ENCODE results near the gene FOXP4. TPM values are rescaled to one million over a fixed set of nuclear protein-coding genes. Genes with fewer than 3 reads are reported as not detected.
A peak's percentile ranks its signal among the peaks of the same experiment; 100 is the strongest.

FOXP4 gene
- total RNA-seq, 1 donor from 2014 or later = 21.6 TPM

DNA sequence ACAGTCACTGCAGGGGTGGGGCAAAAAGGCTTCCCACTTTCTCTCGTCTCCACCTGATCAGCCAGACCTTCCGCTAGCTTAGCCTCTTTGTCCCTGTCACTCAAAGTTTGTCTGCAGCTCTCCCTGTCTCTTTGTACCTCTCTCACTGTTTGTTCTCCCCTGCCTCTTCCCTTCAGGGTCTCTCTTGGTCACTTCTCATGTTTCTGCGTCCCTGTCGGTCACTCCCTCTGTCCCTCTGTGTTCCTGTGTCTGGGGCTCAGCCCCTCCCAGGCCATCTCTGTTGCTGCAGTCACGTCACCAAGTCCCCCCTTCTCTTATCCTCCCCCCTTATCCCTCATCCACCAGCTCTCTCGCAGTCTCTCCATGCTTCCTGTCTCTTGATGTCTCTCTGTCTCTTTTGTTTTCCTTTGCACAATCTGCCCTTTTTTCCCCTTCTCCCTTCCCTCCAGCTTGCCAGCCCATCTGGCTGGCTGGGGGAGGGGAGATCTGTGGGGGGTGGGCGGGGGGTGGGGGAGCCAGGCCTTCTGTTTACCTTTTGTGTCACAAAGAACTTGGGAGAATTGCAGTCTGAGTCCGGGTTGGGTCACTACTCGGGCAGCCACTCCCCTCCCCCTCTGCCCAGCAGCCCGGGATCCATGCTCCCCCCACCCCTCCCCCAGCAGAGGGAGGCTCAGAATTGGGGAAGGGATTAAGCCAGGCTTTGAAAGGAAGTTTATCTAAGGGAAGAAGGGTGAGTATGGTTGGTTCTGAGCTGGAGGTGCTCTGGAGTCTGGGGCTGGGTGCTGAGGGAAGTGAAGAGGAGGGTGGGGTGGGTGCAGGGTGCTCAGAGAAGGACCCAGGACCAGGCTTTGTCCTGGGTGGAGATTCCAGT lies 32.3 kb downstream of the FOXP4 start:
- no peak overlapping the region for H3K27ac Mint-ChIP-seq
- intact Hi-C loops (cut with micrococcal nuclease) = no loop called here
- H3K36me3 Mint-ChIP-seq (ENCODE audit: low read depth) = no peaks in the 10 kb centered on the region
- no peak for DNase-seq (ENCODE audit: low spot score)
- H3K4me3 Mint-ChIP-seq = no peak overlapping the region
- no peaks in the 10 kb centered on the region for H3K4me1 Mint-ChIP-seq (ENCODE audit: low read depth)
- H3K9me3 Mint-ChIP-seq = no peaks in the 10 kb centered on the region
- H3K27me3 Mint-ChIP-seq (ENCODE audit: insufficient read depth) = no peaks in the 10 kb centered on the region

DNA sequence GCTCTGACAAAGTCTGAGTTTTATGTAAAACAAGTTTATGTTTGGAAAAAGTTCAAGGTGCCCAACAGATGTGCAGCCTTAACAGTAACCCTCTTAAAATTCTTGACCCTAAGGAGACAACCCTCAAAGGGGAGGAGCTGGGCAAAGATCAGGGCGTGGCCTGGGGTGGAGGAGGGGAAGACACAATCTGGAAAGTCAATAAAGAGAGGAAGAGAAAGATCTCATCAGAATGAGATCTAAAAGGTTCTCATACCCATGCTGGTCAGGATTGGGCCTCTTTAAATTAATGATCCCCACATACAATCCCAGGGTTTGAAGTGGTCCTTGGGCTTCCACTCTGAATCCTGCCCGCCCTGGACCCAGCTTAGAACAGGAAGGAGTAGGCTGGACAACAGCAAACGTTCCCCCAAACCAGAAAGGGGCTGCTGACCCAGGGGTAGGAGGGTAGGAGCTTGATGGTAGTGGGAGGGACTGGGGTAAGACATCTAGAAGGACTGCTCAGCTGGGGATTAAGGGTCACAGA lies 33.0 kb downstream of the FOXP4 start:
- Mint-ChIP-seq H3K27ac (no peak overlapping the region), H3K4me1 (ENCODE audit: low read depth) (no peaks in the 10 kb centered on the region), H3K27me3 (ENCODE audit: insufficient read depth) (no peaks in the 10 kb centered on the region), H3K4me3 (no peak overlapping the region), H3K36me3 (ENCODE audit: low read depth) (no peaks in the 10 kb centered on the region), H3K9me3 (no peaks in the 10 kb centered on the region)
- no peak for DNase-seq (ENCODE audit: low spot score)
- intact Hi-C loops (cut with micrococcal nuclease) = no loop called here

- intact Hi-C loops (cut with micrococcal nuclease) = no loop called here
- Mint-ChIP-seq H3K27ac (no peak overlapping the region), H3K27me3 (ENCODE audit: insufficient read depth) (no peaks in the 10 kb centered on the region)
Observed at GRCh38 chr6:41580690-41581089, 34.5 kb downstream of the FOXP4 start.

GRCh38 chr6:41581381-41581991 lies 35.3 kb downstream of the FOXP4 start:
- Mint-ChIP-seq H3K4me1 (ENCODE audit: low read depth) (no peaks in the 10 kb centered on the region), H3K9me3 (no peaks in the 10 kb centered on the region)

More at GRCh38 chr6:41580690-41581089, 34.5 kb downstream of the FOXP4 start:
- no peak for DNase-seq (ENCODE audit: low spot score)
- Mint-ChIP-seq H3K36me3 (ENCODE audit: low read depth) (no peaks in the 10 kb centered on the region), H3K4me3 (no peak overlapping the region), H3K9me3 (no peaks in the 10 kb centered on the region), H3K4me1 (ENCODE audit: low read depth) (no peaks in the 10 kb centered on the region)

DNA sequence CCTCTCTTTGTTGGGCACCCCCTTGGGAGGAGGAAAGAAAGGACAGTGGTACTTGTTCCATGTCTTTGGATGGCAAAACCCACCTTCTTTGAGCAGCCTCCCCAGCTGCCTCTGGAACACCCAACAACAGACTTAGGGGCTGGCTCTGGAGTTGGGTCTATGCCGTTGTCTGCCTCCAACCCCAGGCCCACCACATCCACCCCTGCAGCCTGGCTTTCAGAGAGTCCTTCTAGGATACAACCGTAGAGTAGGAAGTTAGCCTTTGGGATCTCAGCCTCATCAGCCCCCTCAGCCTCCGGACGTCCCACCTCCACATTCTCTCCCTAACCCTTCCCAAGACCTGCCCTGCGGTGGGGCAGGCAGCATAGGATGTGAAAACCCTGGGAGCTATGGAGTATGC lies 36.4 kb downstream of the FOXP4 start:
- Mint-ChIP-seq H3K36me3 (ENCODE audit: low read depth) (no peaks in the 10 kb centered on the region), H3K4me3 (no peak overlapping the region), H3K4me1 (ENCODE audit: low read depth) (no peaks in the 10 kb centered on the region), H3K9me3 (no peaks in the 10 kb centered on the region), H3K27ac (no peak overlapping the region), H3K27me3 (ENCODE audit: insufficient read depth) (no peaks in the 10 kb centered on the region)
- no peak for DNase-seq (ENCODE audit: low spot score)
- intact Hi-C loops (cut with micrococcal nuclease) = no loop called here

More at GRCh38 chr6:41581381-41581991, 35.3 kb downstream of the FOXP4 start:
- H3K27ac Mint-ChIP-seq = no peak overlapping the region
- no peaks in the 10 kb centered on the region for H3K27me3 Mint-ChIP-seq (ENCODE audit: insufficient read depth)
- no peaks in the 10 kb centered on the region for H3K36me3 Mint-ChIP-seq (ENCODE audit: low read depth)
- no peak for DNase-seq (ENCODE audit: low spot score)
- intact Hi-C loops (cut with micrococcal nuclease) = no loop called here
- no peak overlapping the region for H3K4me3 Mint-ChIP-seq

DNA sequence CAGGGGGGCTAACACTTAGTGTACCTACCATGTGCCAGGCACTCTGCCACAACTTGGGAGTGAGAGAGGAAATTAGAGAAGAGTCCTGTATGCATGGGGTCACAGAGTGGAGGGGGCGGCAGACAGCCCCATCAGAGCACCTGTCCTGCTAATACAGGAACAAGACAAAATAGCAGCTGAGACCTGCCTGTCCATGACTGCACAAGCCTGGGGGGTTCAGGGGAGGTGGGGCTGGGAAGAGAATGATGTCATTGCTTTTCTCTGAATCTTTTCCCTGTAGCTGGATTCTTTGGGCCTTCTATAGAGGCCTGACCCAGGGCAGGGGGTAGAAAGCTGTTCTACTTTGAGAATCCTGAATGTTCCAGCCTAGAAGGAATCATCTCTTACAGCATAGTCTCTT lies 37.4 kb downstream of the FOXP4 start:
- Mint-ChIP-seq H3K36me3 (ENCODE audit: low read depth) (no peaks in the 10 kb centered on the region), H3K4me3 (no peak overlapping the region), H3K4me1 (ENCODE audit: low read depth) (no peaks in the 10 kb centered on the region), H3K27me3 (ENCODE audit: insufficient read depth) (no peaks in the 10 kb centered on the region), H3K27ac (no peak overlapping the region), H3K9me3 (no peaks in the 10 kb centered on the region)
- intact Hi-C loops (cut with micrococcal nuclease) = no loop called here
- no peak for DNase-seq (ENCODE audit: low spot score)

DNA sequence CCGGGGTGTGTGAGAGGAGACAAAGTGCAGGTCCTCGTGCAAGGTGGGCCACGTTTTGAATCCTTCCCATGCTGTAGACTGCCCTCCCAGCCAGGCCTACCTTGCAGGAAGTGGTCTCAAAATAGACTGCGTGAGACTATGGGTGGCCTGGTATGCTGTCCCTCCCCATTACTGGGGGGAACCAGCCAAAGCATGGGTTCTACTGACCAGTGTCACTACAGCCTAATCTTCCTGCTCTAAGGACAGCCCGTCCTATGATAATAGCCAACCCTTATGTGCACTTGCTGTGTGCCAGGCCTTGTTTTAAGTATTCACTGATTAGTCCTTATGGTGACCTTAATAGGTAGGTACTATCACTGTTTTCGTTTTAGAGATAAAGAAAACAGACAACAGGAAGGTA lies 38.0 kb downstream of the FOXP4 start:
- intact Hi-C loops (cut with micrococcal nuclease) = no loop called here
- DNase-seq (ENCODE audit: low spot score) = no peak
- H3K27me3 Mint-ChIP-seq (ENCODE audit: insufficient read depth) = no peaks in the 10 kb centered on the region
- H3K4me3 Mint-ChIP-seq = no peak overlapping the region
- H3K36me3 Mint-ChIP-seq (ENCODE audit: low read depth) = no peaks in the 10 kb centered on the region
- H3K4me1 Mint-ChIP-seq (ENCODE audit: low read depth) = no peaks in the 10 kb centered on the region
- no peaks in the 10 kb centered on the region for H3K9me3 Mint-ChIP-seq
- no peak overlapping the region for H3K27ac Mint-ChIP-seq

DNA sequence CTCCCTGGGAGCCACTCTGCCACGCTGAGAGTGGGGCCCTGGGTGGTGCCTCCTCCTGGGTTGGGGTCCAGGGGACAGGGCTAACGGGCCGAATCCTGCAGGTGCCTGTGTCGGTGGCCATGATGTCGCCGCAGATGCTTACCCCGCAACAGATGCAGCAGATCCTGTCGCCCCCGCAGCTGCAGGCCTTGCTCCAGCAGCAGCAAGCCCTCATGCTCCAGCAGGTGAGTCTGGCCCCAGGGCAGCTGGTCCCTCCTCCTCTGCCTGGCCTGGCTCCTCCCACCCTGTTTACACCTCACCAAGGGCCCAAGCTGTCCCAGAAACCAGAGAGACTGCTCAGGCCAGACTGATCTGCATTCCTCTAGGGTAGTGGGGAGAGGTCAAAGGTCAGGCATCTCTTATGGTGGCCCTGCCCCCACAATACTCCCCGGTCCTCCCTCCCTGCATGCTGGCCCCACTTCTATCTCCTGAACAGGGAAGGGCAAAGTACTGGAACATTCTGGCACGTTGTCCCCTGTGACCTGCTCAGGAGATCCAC lies 38.6 kb downstream of the FOXP4 start:
- H3K4me1 Mint-ChIP-seq (ENCODE audit: low read depth) = no peaks in the 10 kb centered on the region
- intact Hi-C loops (cut with micrococcal nuclease) = no loop called here
- H3K27me3 Mint-ChIP-seq (ENCODE audit: insufficient read depth) = no peaks in the 10 kb centered on the region
- no peak for DNase-seq (ENCODE audit: low spot score)
- no peak overlapping the region for H3K27ac Mint-ChIP-seq
- H3K9me3 Mint-ChIP-seq = no peaks in the 10 kb centered on the region
- no peaks in the 10 kb centered on the region for H3K36me3 Mint-ChIP-seq (ENCODE audit: low read depth)
- no peak overlapping the region for H3K4me3 Mint-ChIP-seq

GRCh38 chr6:41585605-41586004 lies 39.4 kb downstream of the FOXP4 start:
- H3K4me1 Mint-ChIP-seq (ENCODE audit: low read depth) = no peaks in the 10 kb centered on the region
- H3K27ac Mint-ChIP-seq = peak overlapping the region; percentile 21
- intact Hi-C loops (cut with micrococcal nuclease) = no loop called here
- no peaks in the 10 kb centered on the region for H3K9me3 Mint-ChIP-seq
- DNase-seq (ENCODE audit: low spot score) = no peak
- no peaks in the 10 kb centered on the region for H3K27me3 Mint-ChIP-seq (ENCODE audit: insufficient read depth)
- no peak overlapping the region for H3K4me3 Mint-ChIP-seq
- H3K36me3 Mint-ChIP-seq (ENCODE audit: low read depth) = peaks cover 3% of the 10 kb centered on the region

DNA sequence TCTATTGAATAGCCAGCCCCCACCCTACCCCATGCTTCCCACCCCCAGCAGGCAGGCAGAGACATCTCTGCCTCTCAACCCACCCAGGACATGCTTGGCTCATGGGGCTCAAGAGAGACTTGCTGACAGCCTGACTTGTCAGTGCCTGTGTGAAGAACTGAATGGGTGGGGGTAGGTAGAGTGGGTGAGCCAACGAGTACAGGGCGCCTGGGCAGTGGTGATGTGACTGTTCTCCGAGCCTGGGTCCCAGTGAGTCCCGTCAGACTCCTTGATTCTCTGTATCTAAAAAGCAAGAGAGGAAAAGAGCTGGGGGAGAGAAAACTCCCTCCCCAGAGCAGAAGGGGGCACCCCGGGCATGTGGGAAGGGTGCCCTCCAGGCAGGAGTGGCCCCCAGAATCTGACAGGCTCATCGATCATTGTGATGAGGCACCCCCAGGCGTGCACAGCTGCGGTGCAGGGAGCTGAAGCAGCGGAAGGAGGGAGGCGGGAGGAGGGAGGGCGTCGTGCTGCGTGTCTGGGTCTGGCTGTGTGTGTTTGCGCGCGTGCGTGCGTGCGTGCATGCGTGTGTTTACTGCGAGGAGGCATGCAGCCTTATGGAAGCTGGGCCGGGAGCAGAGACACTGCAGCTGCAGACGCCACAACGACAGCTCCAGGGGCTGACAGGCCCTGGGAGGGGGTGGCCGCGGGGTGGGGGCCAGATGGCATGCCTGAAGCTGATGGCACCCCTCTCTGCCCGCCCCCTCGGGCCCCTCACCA lies 40.2 kb downstream of the FOXP4 start:
- Mint-ChIP-seq H3K4me1 (ENCODE audit: low read depth) (no peaks in the 10 kb centered on the region), H3K9me3 (no peaks in the 10 kb centered on the region), H3K4me3 (no peak overlapping the region), H3K27ac (no peak overlapping the region), H3K36me3 (ENCODE audit: low read depth) (peaks cover 5% of the 10 kb centered on the region), H3K27me3 (ENCODE audit: insufficient read depth) (no peaks in the 10 kb centered on the region)
- intact Hi-C loops (cut with micrococcal nuclease) = no loop called here
- no peak for DNase-seq (ENCODE audit: low spot score)

DNA sequence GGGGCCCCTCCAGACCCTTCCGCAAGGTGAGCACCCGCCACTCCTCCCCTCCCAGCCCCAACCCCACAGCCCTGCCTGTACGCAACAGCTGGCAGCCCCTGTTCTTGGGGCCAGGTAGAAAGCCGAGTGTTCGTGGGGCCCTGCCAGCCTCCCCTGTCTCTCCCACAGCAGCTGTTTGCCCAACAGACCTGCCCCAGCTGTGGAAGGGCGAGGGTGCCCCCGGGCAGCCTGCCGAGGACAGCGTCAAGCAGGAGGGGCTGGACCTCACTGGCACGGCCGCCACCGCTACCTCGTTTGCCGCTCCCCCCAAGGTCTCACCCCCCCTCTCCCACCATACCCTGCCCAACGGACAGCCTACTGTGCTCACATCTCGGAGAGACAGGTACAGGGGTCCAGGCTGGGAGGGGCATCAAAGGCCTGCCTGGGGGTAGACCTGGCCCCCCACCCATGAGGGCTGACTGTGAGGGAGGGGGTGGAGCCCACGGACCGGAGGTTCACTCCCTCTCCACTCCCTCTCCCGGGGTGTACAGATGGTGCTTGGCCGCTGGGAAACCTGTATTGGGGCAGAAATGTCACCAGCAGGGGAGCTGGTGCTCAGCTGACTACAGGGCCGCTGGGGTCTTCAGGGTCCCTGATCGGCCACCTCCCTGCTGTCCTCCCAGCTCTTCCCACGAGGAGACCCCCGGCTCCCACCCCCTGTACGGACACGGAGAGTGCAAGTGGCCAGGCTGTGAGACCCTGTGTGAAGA lies 41.1 kb downstream of the FOXP4 start:
- intact Hi-C loops (cut with micrococcal nuclease) = no loop called here
- no peak overlapping the region for H3K27ac Mint-ChIP-seq
- no peaks in the 10 kb centered on the region for H3K9me3 Mint-ChIP-seq
- no peaks in the 10 kb centered on the region for H3K4me1 Mint-ChIP-seq (ENCODE audit: low read depth)
- no peak for DNase-seq (ENCODE audit: low spot score)
- no peak overlapping the region for H3K4me3 Mint-ChIP-seq
- H3K27me3 Mint-ChIP-seq (ENCODE audit: insufficient read depth) = no peaks in the 10 kb centered on the region
- H3K36me3 Mint-ChIP-seq (ENCODE audit: low read depth) = peaks cover 5% of the 10 kb centered on the region

DNA sequence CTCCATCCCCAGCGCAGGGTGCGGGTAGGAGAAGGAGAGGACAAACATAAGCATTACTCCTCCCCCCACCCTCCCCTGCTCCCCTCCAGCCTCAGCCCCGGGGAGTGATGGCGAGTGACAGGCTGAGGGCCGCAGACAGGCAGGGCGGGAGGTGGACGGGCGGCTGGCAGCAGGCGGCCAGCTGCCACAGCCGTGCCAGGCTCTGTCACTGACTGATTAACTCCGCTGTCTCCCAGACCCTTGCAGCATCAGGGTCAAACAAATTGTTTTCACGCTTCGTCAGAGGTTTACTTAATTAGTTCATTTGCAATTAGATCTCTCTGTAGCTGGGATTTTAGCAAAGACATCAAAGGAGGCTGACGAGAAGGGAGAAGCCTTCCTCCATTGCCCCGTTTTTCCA lies 41.9 kb downstream of the FOXP4 start:
- Mint-ChIP-seq H3K36me3 (ENCODE audit: low read depth) (peaks cover 5% of the 10 kb centered on the region), H3K4me3 (no peak overlapping the region), H3K27me3 (ENCODE audit: insufficient read depth) (no peaks in the 10 kb centered on the region), H3K27ac (no peak overlapping the region), H3K9me3 (no peaks in the 10 kb centered on the region), H3K4me1 (ENCODE audit: low read depth) (no peaks in the 10 kb centered on the region)
- intact Hi-C loops (cut with micrococcal nuclease) = no loop called here
- DNase-seq (ENCODE audit: low spot score) = no peak

Data from activated T-helper 1 cell treated with anti-CD3 and anti-CD28 coated beads, Interleukin-12 subunit alpha, Interleukin-12 subunit beta, Interleukin-2, Interleukin-4 antibody, amounts not matched to agents 30 ng/mL and 10 ng/mL and 1 ng/mL, durations not matched to agents 14 hours and 24 hours and 36 hours (primary cell).